BJ (cell line): ENCODE results near the gene LMX1B. TPM values are rescaled to one million over a fixed set of nuclear protein-coding genes. Genes with fewer than 3 reads are reported as not detected.
A peak's percentile ranks its signal among the peaks of the same experiment; 100 is the strongest.

Source experiments
- CTCF ChIA-PET: fragments of 350-600 bp; formaldehyde crosslinking; extraction: SDS; loops from one replicate; lab custom pipeline; 2021; ENCODE audit warnings: antibody characterized with exemption, inconsistent platforms; lab: Yijun Ruan, JAX
- POLR2A ChIA-PET: fragments of 300-600 bp; sonication (Branson Sonifier 250); formaldehyde crosslinking; extraction: SDS; loops from one replicate; lab custom pipeline; 2021; ENCODE audit warnings: antibody characterized with exemption; lab: Charles Lee
- DNase-seq: peaks from one replicate; pipeline ENCODE4 v3.0.0-alpha.2; 2011; ENCODE audit warnings: low read depth
- H3K27me3 ChIP-seq: 2 replicates; pipeline ENCODE4 v1.6.0; 2011; ENCODE audit warnings: low read length; ENCODE audit not compliant: control insufficient read depth, insufficient read depth
- H3K36me3 ChIP-seq: 2 replicates; pipeline ENCODE4 v1.5.1; 2011; ENCODE audit warnings: low read length; ENCODE audit not compliant: control insufficient read depth, insufficient read depth
- H3K4me3 ChIP-seq: 2 replicates; pipeline ENCODE4 v1.5.1; 2011; ENCODE audit warnings: low read depth, mild to moderate bottlenecking, control low read depth, low read length
- CTCF ChIP-seq: IDR thresholded peaks from 2 replicates; pipeline ENCODE4 v1.5.1; 2011; ENCODE audit warnings: low read depth, mild to moderate bottlenecking, control low read depth, inconsistent platforms, low read length, moderate library complexity; ENCODE audit not compliant: insufficient read depth
- polyA minus RNA-seq: library from RNA; depleted of rRNA, polyadenylated mRNA; stranded (reverse); fragments of >200 nt; gene quantifications from 2 replicates; pipeline ENCODE4 v1.2.3, GENCODE V29; 2011; rRNA and poly(A)+ RNA removed
- polyA plus RNA-seq: library from polyadenylated mRNA; depleted of rRNA; stranded (reverse); fragments of >200 nt; gene quantifications from 2 replicates; pipeline ENCODE4 v1.2.3, GENCODE V29; 2011; rRNA removed

Gene LMX1B
- not detected in 2 replicates for polyA plus RNA-seq
- polyA minus RNA-seq, result not detected in 2 replicates

GRCh38 chr9:126613651-126614050, at the start of gene LMX1B:
LMX1B (plus strand) TSS chr9:126613928; CDS start chr9:126614450, 522 bp downstream.
- no peak within 1 kb of the TSS for H3K4me3 ChIP-seq
- ChIA-PET POLR2A (no interaction called here), CTCF (interaction anchor here (1.0 to 1.3 kb wide), 2 partner anchors 14 to 170 kb away, joined by 3 to 4 read pairs; no protein-coding TSS in a partner anchor)
- no peaks in the 10 kb centered on the region for H3K36me3 ChIP-seq
- peaks cover 65% of the 10 kb centered on the region for H3K27me3 ChIP-seq
- DNase-seq, result no peak
- TF ChIP-seq CTCF, result no peak

DNA sequence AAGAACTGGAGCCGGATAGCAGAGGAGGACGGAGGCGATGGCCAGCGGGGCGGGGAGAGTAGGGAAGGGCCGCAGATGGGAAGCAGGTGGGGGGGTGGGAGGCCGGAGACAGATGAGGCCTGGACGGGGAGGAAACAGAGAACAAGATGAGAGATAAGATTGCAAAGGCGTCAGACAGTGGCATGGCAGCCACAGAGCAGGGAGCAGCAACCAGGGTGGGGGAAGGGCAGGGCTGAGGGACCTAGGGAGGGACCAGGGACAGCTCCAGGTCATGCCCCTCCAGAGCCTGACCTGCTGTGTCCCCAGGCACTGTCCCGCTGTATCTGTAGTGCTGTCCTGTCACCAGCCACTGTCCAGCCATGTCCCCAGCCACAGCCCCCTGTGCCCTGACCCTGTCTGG, 49.6 kb upstream of the LMX1B start:
- ChIA-PET POLR2A (no interaction called here), CTCF (interaction anchor here (1.3 to 4.8 kb wide), 3 partner anchors 15 to 65 kb away, joined by 3 to 53 read pairs (median 3); no protein-coding TSS in a partner anchor)
- H3K27me3 ChIP-seq, result peaks cover 12% of the 10 kb centered on the region
- no peaks in the 10 kb centered on the region for H3K36me3 ChIP-seq
- H3K4me3 ChIP-seq, result no peak overlapping the region
- DNase-seq, result no peak
- TF ChIP-seq CTCF, result no peak

- H3K36me3 ChIP-seq, result no peaks in the 10 kb centered on the region
- POLR2A ChIA-PET, result no interaction called here
- TF ChIP-seq CTCF, result 0 out of 2 replicates have a peak, but pooled peaks have one; percentile 4
- CTCF ChIA-PET, result no interaction called here
- H3K27me3 ChIP-seq, result peaks cover 12% of the 10 kb centered on the region
- H3K4me3 ChIP-seq, result no peak overlapping the region
- DNase-seq, result no peak
These were observed 49.0 kb upstream of the LMX1B start for GRCh38 chr9:126564716-126565115.

- CTCF ChIA-PET, result no interaction called here
- TF ChIP-seq CTCF, result no peak
- POLR2A ChIA-PET, result no interaction called here
- DNase-seq, result no peak
- H3K27me3 ChIP-seq, result peaks cover 12% of the 10 kb centered on the region
- no peaks in the 10 kb centered on the region for H3K36me3 ChIP-seq
- no peak overlapping the region for H3K4me3 ChIP-seq
These were observed 48.2 kb upstream of the LMX1B start for GRCh38 chr9:126565336-126566128.

- Histone ChIP-seq H3K36me3 (no peaks in the 10 kb centered on the region), H3K27me3 (peaks cover 1% of the 10 kb centered on the region; the same call in 1 of the 2 replicates), H3K4me3 (no peak overlapping the region)
- no peak for DNase-seq
- CTCF ChIA-PET, result interaction anchor here (1.0 to 1.3 kb wide), 2 partner anchors 9 to 11 kb away, joined by 3 to 5 read pairs; no protein-coding TSS in a partner anchor
- POLR2A ChIA-PET, result no interaction called here
- TF ChIP-seq CTCF, result no peak
These were observed 44.7 kb upstream of the LMX1B start for GRCh38 chr9:126569036-126569435.
